Spleen (tissue), 7 donors: ENCODE results near the gene PARVG.

Experiments used
- POLR2A ChIP-seq, 3 donors: fragments of 450-650 bp; IDR thresholded peaks; one replicate each; pipeline ENCODE4 v1.5.1; 2017; ENCODE audit warnings: antibody characterized with exemption in 3 of 3, mild to moderate bottlenecking in 1 of 3
- POLR2AphosphoS5 ChIP-seq, 3 donors: sonication (generic); formaldehyde crosslinking; IDR thresholded peaks; one replicate each; pipeline ENCODE4 v1.5.1; 2017; ENCODE audit warnings: antibody characterized with exemption in 3 of 3
- TF ChIP-seq, protein P1 (sequence below), 11 experiments: fragments of 200-600 bp in 7 of 11; fragments of 450-650 bp in 4 of 11; sonication (generic) in 4 of 11; IDR thresholded peaks in 8 of 11; conservative IDR thresholded peaks in 3 of 11; 1 replicate in 7 of 11; 2 replicates in 4 of 11; pipeline versions ENCODE4 v1.4.0 to v1.8.0; 2016 to 2021; ENCODE audit warnings: antibody characterized with exemption in 11 of 11, inconsistent platforms in 4 of 11, mild to moderate bottlenecking in 1 of 11
- donor health status: DM: no; HTN: no; CAD: no; lungs with moderate emphysema.
- donor health status: DM: no; HTN: no; CAD: no.
- donor health status: DM: no; HTN: no; CAD: no.

- TF ChIP-seq, protein P1, sequence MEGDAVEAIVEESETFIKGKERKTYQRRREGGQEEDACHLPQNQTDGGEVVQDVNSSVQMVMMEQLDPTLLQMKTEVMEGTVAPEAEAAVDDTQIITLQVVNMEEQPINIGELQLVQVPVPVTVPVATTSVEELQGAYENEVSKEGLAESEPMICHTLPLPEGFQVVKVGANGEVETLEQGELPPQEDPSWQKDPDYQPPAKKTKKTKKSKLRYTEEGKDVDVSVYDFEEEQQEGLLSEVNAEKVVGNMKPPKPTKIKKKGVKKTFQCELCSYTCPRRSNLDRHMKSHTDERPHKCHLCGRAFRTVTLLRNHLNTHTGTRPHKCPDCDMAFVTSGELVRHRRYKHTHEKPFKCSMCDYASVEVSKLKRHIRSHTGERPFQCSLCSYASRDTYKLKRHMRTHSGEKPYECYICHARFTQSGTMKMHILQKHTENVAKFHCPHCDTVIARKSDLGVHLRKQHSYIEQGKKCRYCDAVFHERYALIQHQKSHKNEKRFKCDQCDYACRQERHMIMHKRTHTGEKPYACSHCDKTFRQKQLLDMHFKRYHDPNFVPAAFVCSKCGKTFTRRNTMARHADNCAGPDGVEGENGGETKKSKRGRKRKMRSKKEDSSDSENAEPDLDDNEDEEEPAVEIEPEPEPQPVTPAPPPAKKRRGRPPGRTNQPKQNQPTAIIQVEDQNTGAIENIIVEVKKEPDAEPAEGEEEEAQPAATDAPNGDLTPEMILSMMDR (IDR thresholded peaks at IDR 0.05 in 8 of 11, conservative IDR thresholded peaks at IDR 0.05 in 3 of 11) = no peak
- no peak for TF ChIP-seq POLR2AphosphoS5 (IDR thresholded peaks at IDR 0.05)
- no peak for TF ChIP-seq POLR2A (IDR thresholded peaks at IDR 0.05)
Measured at GRCh38 chr22:44133901-44134571, 46.7 kb upstream of the PARVG start.
